AG09319 (cell line): ENCODE data around the gene CFAP54.
A peak's percentile ranks its signal among the peaks of the same experiment; 100 is the strongest.

Experiments
- DNase-seq: peaks from one replicate; pipeline ENCODE4 v3.0.0-alpha.2; 2010; ENCODE audit warnings: low read depth; ENCODE audit errors: extremely low read depth
- TF ChIP-seq, protein P1 (sequence below): IDR thresholded peaks from 2 replicates; pipeline ENCODE4 v1.5.1; 2011; ENCODE audit warnings: low read depth, mild to moderate bottlenecking, inconsistent platforms, low read length, moderate library complexity

The CFAP54 gene, protein sequence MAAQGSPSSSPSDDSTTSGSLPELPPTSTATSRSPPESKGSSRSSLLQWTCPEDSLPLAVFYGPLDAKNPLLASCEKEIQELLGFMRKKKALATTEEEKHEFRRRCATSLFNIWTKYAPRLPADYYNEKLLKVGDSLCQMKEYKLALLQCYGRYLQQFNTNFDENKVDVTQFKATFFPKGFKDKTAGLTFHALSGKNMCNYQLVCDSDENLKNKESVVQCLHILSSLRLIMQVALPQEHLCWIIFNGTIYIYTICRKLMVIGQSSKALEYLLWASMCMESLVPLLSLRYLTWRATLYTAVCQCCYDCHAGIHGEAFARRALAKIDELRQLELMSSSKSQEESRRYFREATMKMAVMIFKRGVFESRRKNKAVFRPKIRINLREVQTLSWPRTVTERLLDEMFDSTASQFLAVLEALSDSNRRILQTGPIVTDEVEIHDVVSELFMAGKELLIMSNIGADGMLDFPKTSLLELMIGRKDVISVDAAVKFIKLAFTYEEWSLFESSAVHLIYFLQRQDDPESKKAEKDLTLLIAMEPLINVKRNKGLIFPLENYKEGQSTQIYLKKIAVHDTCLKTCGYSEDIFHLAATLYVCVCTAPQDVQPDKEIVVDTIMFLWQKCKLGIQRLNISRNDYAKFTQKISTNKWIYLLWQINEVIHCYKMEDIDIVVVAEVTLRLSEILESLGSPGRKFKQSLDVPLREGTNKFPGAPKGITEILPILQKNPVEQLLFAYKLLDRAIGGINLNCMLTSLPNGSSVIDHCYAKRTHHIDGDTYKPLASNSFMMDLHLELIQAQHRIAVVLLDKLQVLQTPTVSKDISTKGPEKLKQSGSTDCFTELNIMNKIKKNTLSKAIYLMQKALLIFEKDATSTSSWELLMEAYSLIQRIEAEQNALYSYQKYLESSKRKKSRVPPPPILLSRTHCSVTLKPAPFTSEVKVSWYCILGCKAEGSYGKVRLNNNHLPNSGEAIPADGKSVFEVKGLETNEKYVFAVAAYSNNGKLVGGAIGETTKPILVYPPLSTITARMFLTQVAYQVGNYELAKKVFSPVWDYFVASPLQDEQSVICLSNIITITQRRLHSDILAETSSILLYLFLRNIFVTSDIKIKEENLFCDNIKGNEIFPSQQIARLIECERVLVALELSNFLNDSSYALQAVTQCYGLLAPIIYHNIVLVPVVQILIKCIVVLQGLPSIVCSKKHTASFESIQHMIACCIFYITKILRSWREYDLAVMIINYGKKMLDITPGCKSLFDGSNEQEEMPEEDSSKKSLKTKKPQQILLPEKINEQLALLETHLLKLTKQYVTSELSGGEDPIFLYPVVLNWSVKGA (N-terminal part only)

DNA sequence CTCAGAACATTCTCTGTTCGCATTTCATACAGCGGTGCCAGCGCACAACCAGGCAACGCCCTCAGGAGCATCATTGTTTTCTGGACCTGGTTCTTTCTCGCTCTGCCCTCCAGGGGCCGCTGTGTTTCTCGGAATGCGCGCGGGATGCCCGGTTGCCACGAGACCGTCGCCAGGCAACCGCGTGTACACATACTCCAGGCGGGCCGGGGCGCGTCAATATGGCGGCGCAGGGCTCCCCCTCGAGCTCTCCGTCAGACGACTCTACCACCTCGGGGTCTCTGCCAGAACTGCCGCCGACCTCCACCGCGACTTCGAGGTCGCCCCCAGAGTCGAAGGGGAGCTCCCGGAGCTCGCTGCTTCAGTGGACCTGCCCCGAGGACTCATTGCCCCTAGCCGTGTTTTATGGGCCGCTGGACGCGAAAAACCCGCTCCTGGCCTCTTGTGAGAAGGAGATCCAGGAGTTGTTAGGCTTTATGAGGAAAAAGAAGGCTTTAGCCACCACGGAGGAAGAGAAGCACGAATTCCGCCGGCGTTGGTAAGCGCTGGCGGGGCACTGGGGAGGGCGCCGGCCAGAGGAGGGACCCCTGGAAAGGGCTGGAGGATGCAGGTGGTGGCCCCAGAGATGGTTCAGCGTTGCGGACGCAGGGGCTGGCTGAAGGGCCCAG, at the start of gene CFAP54:
TSS of gene CFAP54 (plus strand) at position 186 of the 665 bp plus-strand sequence. CDS start at position 219, 33 bp downstream.
- TF ChIP-seq, protein P1, sequence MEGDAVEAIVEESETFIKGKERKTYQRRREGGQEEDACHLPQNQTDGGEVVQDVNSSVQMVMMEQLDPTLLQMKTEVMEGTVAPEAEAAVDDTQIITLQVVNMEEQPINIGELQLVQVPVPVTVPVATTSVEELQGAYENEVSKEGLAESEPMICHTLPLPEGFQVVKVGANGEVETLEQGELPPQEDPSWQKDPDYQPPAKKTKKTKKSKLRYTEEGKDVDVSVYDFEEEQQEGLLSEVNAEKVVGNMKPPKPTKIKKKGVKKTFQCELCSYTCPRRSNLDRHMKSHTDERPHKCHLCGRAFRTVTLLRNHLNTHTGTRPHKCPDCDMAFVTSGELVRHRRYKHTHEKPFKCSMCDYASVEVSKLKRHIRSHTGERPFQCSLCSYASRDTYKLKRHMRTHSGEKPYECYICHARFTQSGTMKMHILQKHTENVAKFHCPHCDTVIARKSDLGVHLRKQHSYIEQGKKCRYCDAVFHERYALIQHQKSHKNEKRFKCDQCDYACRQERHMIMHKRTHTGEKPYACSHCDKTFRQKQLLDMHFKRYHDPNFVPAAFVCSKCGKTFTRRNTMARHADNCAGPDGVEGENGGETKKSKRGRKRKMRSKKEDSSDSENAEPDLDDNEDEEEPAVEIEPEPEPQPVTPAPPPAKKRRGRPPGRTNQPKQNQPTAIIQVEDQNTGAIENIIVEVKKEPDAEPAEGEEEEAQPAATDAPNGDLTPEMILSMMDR = peak; percentile 90
- peak; percentile 75 for DNase-seq

DNA sequence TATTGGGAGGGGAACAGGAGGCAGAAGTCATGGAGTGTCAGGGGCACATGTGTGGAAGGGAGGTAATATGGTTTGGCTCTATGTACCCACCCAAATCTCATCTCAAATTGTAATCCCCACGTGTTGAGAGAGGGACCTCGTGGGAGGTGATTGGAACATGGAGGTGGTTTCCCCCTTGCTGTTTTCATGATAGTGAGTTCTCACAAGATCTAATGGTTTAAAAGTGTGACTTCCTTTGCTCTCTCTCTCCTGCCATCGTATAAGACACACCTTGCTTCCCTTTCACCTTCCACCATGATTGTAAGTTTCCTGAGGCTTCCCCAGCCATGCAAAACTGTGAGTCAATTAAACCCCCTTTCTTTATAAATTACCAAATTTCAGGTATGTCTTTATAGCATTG, 47.6 kb upstream of the CFAP54 start:
- TF ChIP-seq, protein P1 = no peak

DNA sequence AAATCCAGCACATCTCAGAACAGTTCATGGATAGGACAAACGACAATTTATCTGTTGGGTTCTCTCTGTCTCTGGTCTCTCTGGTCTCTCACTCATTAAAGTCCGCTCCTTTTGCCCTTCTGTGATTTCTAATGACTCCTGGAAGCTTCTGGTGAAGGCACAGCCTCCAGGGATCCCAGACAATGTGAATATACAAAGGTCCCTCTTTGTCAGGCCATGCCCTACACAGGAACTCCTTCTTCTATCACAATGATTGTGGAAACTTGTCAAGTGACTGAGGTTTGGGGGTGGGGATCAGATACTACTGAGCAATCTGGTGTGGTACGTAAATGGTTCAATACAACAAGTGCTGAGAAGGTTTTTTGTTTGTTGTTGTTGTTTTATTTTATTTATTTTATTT, 46.5 kb upstream of the CFAP54 start:
- no peak for DNase-seq
- TF ChIP-seq, protein P1 = no peak

More for the DNA sequence above, 47.6 kb upstream of the CFAP54 start:
- no peak for DNase-seq

DNA sequence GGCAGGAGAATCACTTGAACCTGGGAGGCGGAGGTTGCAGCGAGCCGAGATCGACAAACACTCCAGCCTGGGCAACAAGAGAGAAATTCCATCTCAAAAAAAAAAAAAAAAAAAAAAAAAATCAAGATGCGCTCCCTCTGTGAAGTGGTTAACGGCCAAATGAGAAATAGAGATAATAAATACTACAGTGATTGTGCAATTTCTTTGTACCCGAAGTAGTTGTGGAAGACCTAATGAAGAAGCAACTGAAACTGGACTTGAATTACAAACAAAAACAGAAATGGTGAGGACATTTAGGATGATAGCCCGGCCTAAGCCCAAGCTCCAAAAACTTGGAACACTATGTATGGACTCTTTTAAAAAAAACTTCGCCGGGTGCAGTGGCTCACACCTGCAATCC, 45.0 kb upstream of the CFAP54 start:
- TF ChIP-seq, protein P1 = no peak

DNA sequence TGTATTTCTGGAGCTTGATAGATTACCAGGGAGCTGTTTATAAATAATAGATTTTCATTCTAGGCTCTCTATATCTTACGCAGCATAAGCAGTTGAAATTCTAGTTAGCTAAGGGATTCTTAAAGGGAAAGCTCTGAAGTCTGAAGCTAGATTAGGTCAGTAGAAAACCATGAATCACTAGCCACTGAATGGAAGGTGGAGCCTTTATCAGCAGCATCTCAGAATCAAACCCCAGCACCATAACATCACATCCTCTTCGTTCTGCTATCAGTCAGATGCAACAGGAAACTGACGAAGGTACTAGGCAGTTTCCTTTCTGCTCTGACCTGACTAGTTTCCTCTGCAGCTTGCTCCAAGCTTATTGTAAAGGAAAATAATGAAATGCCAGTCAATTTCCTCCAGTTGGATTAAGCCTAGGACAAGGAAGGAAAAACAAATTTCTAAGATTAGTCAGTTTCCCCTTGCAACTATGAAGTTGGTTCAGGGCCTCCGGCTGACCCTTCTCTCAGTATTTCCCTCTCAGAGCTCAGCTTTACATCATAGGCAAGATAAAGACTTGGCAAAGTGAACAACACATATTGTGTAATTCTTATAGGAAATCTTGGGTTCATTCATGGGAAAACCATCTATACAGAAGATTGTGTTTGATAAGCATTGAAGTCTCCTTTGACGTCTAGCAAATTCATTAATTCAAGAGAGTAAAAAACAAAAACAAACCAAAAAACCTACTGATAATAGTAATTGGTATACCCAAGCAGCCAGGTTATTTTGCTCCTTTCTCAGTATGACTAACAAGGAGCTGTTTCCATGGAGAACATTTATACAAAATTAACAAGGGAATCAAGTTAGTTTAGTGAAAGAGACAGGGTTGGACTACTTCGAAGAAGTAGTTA, 43.4 kb upstream of the CFAP54 start:
- no peak for DNase-seq
- TF ChIP-seq, protein P1 = no peak

More for the DNA sequence above, 45.0 kb upstream of the CFAP54 start:
- no peak for DNase-seq

DNA sequence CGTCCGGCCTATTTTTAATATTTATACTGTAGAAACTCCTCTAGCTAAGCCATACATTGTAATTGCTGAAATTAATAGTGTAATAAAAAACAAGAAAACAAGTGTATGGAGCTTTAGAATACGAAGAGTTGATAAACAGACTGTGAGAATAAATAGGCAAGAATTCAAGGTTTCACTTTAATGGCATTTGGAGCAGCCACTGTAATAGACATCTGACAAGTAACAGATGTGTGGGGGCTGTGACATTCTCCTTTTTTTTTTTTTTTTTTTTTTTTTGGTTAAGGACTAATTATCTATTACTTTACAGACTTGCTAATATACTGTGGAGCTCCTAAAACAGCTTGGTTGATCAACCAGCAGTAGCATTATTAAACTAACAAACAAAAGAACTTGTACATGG, 42.1 kb upstream of the CFAP54 start:
- no peak for DNase-seq
- TF ChIP-seq, protein P1 = no peak
